ENCODE results near the gene GIN1.
A peak's percentile ranks its signal among the peaks of the same experiment; 100 is the strongest.
"Not testable (repeated sequence)": the region's sequence is repeated elsewhere in the genome, so short reads cannot be mapped to it uniquely, and the experiment has no call there.

GIN1 gene

GRCh38 chr5:103119765-103120606 is at the start of gene GIN1, which contains the start of gene PPIP5K2:
GIN1 (minus strand) TSS chr5:103120138; CDS start chr5:103108707, 11,431 bp downstream.
PPIP5K2 (plus strand) TSS chr5:103120301; CDS start chr5:103129590, 9,289 bp downstream.
- DNase-seq (ENCODE audit: low read depth in 2 of 2, low spot score in 1 of 2), result peak; percentile 92 to 94

GRCh38 chr5:103166706-103167105 is 46.8 kb upstream of the GIN1 start:
- DNase-seq (ENCODE audit: low read depth in 2 of 2, low spot score in 1 of 2), result no peak

GRCh38 chr5:103151156-103151555 is 31.2 kb upstream of the GIN1 start:
- no peak for DNase-seq (ENCODE audit: low read depth in 2 of 2, low spot score in 1 of 2)

DNA sequence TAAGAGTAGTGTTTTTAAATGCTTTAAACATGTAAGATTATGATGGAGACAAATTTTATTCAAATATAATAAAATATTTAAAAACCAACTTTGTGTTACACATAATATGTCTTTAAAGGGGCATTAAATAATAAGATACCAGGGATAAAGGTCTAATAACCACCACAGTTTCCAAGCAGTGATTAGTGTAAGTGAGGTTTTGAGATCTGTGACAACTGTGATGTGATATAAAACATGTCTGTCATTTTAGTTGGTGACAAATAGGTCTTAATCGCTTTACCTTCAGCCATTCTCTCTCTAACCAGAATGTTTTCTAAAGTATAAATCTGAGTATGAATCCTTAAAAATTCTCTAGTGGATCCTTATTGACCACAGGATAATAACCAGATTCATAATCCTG is 28.3 kb upstream of the GIN1 start:
- DNase-seq (ENCODE audit: low read depth in 2 of 2, low spot score in 1 of 2), result no peak

DNA sequence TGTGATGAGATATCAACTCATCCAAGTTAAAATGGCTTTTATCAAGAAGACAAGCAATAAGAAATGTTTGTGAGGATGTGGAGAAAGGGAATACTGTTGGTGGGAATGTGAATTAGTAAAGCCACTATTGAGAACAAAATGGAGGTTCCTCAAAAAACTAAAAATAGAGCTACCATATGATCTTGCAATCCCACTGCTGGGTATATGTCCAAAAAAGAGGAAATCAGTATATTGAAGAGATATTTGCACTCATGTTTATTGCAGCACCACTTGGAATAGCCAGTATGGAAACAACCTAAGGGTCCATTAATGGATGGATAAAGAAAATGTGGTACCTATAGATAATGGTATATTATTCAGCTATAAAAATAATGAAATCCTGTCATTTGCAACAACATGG is 25.3 kb upstream of the GIN1 start:
- DNase-seq (ENCODE audit: low read depth in 2 of 2, low spot score in 1 of 2), result no peak

- not testable (repeated sequence) for DNase-seq (ENCODE audit: low read depth in 2 of 2, low spot score in 1 of 2)
Measured at GRCh38 chr5:103142132-103142531, 22.2 kb upstream of the GIN1 start.

DNA sequence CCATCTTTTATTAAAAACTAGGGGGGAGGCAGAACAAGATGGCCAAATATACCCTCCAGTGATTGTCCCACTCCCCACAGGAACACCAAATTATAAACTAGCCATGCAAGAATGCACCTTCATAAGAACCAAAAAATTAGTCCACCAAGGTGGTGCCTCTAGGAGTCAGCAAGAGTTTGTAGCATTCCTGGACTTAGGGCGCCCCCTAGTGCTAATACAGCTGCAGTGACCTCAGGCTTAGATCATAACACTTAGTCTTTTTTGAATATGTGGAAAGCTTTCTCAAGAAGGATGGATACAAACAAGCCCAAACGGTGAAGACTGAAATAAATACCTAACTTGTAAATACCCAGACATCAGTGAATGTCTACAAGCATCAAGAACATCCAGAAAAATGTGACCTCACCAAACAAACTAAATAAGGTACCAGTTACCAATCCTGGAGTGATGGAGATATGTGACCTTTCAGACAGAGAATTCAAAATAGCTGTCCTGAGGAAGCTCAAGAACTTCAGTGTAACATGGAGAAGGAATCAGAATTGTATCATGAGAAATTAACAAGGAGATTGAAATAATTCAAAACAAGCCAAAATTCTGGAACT is 19.4 kb upstream of the GIN1 start:
- DNase-seq (ENCODE audit: low read depth in 2 of 2, low spot score in 1 of 2), result peak; percentile 57 to 70

DNA sequence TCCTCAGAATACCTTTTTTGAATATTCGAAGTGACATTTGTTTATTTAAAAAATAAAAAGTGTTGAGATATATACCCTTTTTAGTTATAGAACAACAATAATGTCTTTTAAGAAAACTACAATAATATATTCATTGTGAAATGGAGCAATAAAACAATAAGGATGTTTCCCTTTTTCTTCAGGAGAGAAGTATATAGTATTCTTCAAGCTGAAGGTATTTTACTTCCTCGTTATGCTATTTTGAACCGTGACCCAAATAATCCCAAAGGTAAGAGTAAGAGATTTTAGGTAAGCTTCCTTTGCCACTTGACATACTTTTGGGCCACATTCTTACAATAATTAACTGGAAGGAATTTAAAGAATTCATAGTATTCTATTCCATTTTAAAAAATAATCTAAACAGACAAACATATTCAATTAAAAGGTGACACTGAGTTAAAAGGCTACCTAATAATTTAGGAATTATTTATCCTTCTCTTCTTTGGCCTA is 18.3 kb upstream of the GIN1 start:
- DNase-seq (ENCODE audit: low read depth in 2 of 2, low spot score in 1 of 2), result no peak

GRCh38 chr5:103135461-103135860 is 15.5 kb upstream of the GIN1 start:
- DNase-seq (ENCODE audit: low read depth in 2 of 2, low spot score in 1 of 2), result no peak

- DNase-seq (ENCODE audit: low read depth in 2 of 2, low spot score in 1 of 2), result no peak
Measured at GRCh38 chr5:103133231-103133630, 13.3 kb upstream of the GIN1 start.

- DNase-seq (ENCODE audit: low read depth in 2 of 2, low spot score in 1 of 2), result no peak
Measured at GRCh38 chr5:103132684-103133083, 12.7 kb upstream of the GIN1 start.

GRCh38 chr5:103128202-103128601 is 8.3 kb upstream of the GIN1 start:
- no peak for DNase-seq (ENCODE audit: low read depth in 2 of 2, low spot score in 1 of 2)

- DNase-seq (ENCODE audit: low read depth in 2 of 2, low spot score in 1 of 2), result no peak
Measured at GRCh38 chr5:103127292-103127817, 7.4 kb upstream of the GIN1 start.

DNA sequence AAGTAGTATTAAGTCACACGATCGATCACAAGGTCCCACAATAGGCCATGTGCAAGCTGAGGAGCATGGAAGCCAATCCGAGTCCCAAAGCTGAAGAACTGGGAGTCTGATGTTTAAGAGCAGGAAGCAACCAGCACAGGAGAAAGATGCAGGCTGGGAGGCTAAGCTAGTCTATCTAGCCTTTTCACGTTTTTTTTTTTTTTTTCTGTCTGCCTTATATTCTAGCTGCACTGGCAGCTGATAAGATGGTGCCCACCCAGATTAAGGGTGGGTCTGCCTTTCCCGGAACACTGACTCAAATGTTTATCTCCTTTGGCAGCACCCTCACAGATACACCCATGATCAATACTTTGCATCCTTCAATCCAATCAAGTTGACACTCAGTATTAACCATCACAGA is 6.6 kb upstream of the GIN1 start:
- DNase-seq (ENCODE audit: low read depth in 2 of 2, low spot score in 1 of 2), result no peak

DNA sequence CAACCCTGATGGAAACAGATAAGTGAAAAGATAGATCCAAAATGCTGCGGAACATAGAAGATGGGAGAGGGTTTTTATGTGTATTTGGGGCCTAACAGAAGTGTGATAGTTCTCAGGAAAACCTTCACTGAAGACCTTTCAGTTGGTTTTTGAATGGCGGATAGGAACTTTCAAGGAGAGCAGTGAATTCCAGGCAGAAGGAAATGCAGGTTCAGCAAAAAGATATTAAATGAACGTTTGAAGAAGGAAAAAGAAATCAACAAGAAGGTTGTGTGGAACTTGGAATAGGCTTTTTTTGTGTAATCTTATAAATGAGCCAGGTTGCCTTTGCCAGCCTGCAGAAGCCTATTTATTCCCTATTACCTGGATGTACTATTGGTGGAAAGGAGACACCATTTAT is 2.3 kb upstream of the GIN1 start:
- DNase-seq (ENCODE audit: low read depth in 2 of 2, low spot score in 1 of 2), result no peak

DNA sequence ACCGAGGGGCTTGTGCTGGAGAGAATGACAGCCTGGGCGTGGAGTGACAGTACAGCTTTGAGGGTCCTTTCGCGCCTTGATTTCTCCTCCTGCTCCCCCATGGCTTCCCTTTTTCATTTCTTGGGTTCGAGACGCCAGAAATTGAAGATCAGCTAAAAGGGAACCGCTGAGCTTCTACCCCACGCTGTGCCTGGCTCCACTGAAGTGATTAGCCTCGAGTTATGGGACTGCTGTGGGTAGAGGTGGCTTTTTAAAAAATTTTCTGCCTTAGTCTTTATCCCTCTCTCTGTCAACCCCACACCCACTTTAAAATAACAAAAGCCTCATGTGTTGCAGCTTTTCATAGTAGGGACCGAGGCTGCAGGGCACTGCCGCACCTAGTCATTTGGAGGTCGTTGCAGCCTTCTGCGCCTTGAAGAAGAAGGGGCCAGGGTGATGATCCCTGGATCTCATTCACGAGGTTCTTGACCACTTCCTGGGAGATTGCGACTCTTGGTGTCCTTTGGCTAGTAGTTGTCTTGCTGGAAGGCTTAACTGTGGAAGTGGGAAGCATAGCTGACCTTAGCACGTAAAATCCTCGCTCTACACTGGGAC is 766 bp upstream of the GIN1 start:
- no peak for DNase-seq (ENCODE audit: low read depth in 2 of 2, low spot score in 1 of 2)

GRCh38 chr5:103119070-103119764 is 721 bp downstream of the GIN1 start:
- DNase-seq (ENCODE audit: low read depth in 2 of 2, low spot score in 1 of 2), result no peak

- DNase-seq (ENCODE audit: low read depth in 2 of 2, low spot score in 1 of 2), result no peak
Measured at GRCh38 chr5:103117471-103117991, 2.4 kb downstream of the GIN1 start.

- DNase-seq (ENCODE audit: low read depth in 2 of 2, low spot score in 1 of 2), result no peak
Measured at GRCh38 chr5:103114440-103114839, 5.5 kb downstream of the GIN1 start.

DNA sequence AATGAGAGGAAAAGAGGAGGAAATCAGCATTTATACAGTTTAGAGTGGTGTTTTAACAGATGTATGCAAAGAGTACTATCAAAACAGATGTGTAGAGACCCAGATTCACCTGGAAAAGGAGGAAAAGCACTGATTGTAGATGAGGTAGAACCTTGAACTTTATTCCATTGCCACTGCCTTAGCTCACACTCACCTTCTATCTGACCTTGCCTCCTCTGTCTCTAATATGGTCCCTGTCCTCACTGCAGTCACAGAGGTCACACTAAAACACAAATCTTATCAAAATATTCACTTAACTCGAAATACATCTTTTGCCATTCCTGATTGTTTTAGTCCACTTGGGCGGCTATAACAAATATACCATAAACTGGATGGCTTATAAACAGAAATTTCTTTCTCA is 7.0 kb downstream of the GIN1 start:
- no peak for DNase-seq (ENCODE audit: low read depth in 2 of 2, low spot score in 1 of 2)

GRCh38 chr5:103111468-103111867 is 8.5 kb downstream of the GIN1 start:
- DNase-seq (ENCODE audit: low read depth in 2 of 2, low spot score in 1 of 2), result no peak
